SK-N-SH treated with all-trans-retinoic acid at 6 μM for 48 hours (cell line): Measurements from ENCODE around the gene CCDC187.

Experiments used
- ATAC-seq: fragments of 200-7000 bp; cut with Tn5 transposase; 3 replicates; pipeline ENCODE4 v1.9.1; 2020; ENCODE audit warnings: mild to moderate bottlenecking, moderate library complexity
- ARNTL ChIP-seq: fragments of 450-650 bp; formaldehyde crosslinking; IDR thresholded peaks from 2 replicates; pipeline ENCODE4 v1.5.0; 2020; ENCODE audit warnings: low read depth, mild to moderate bottlenecking, moderate library complexity, borderline replicate concordance
- BACH2 ChIP-seq: fragments of 250-450 bp; sonication (Bioruptor Pico); IDR thresholded peaks from 2 replicates; pipeline ENCODE4 v1.9.0; 2021; ENCODE audit warnings: mild to moderate bottlenecking, borderline replicate concordance
- CSDC2 ChIP-seq: fragments of 250-450 bp; sonication (Bioruptor Pico); IDR thresholded peaks from 2 replicates; pipeline ENCODE4 v1.5.0; 2020; ENCODE audit warnings: mild to moderate bottlenecking, moderate library complexity
- CSRNP3 ChIP-seq: fragments of 250-450 bp; sonication (Bioruptor Pico); IDR thresholded peaks from 2 replicates; pipeline ENCODE4 v1.5.1; 2021; ENCODE audit warnings: mild to moderate bottlenecking, moderate library complexity
- ESRRG ChIP-seq: fragments of 250-450 bp; sonication (Bioruptor Pico); IDR thresholded peaks from 2 replicates; pipeline ENCODE4 v1.6.1; 2021; ENCODE audit warnings: mild to moderate bottlenecking
- GLIS3 ChIP-seq: fragments of 250-450 bp; sonication (Bioruptor Pico); IDR thresholded peaks from 2 replicates; pipeline ENCODE4 v1.5.0; 2020; ENCODE audit warnings: mild to moderate bottlenecking, moderate library complexity
- ISL1 ChIP-seq: fragments of 250-450 bp; sonication (Bioruptor Pico); IDR thresholded peaks from 2 replicates; pipeline ENCODE4 v2.1.2; 2022; ENCODE audit warnings: mild to moderate bottlenecking, moderate library complexity
- OSR1 ChIP-seq: fragments of 250-450 bp; sonication (Bioruptor Pico); IDR thresholded peaks from 2 replicates; pipeline ENCODE4 v1.8.0; 2022; ENCODE audit warnings: moderate library complexity, mild to moderate bottlenecking, inconsistent platforms
- POU6F1 ChIP-seq: fragments of 250-450 bp; sonication (Bioruptor Pico); IDR thresholded peaks from 2 replicates; pipeline ENCODE4 v1.8.0; 2021; ENCODE audit warnings: low read depth, mild to moderate bottlenecking, moderate library complexity, borderline replicate concordance
- PPARA ChIP-seq: fragments of 250-450 bp; sonication (Bioruptor Pico); IDR thresholded peaks from 2 replicates; pipeline ENCODE4 v1.5.0; 2020; ENCODE audit warnings: mild to moderate bottlenecking, borderline replicate concordance
- SNAI2 ChIP-seq: fragments of 250-450 bp; sonication (Bioruptor Pico); IDR thresholded peaks from 2 replicates; pipeline ENCODE4 v1.5.0; 2020; ENCODE audit warnings: mild to moderate bottlenecking, moderate library complexity
- TCF4 ChIP-seq: fragments of 250-450 bp; sonication (Bioruptor Pico); IDR thresholded peaks from 2 replicates; pipeline ENCODE4 v1.8.0; 2021; ENCODE audit warnings: mild to moderate bottlenecking, moderate library complexity, borderline replicate concordance
- TOX ChIP-seq: fragments of 250-450 bp; sonication (Bioruptor Pico); IDR thresholded peaks from 2 replicates; pipeline ENCODE4 v1.8.0; 2021; ENCODE audit warnings: mild to moderate bottlenecking, moderate library complexity, borderline replicate concordance
- TSHZ2 ChIP-seq: fragments of 250-450 bp; sonication (Bioruptor Pico); IDR thresholded peaks from 2 replicates; pipeline ENCODE4 v1.5.0; 2020; ENCODE audit warnings: mild to moderate bottlenecking, moderate library complexity
- ZC3H10 ChIP-seq: fragments of 250-450 bp; sonication (Bioruptor Pico); IDR thresholded peaks from 2 replicates; pipeline ENCODE4 v1.5.1; 2021; ENCODE audit warnings: mild to moderate bottlenecking, moderate library complexity
- ZFP30 ChIP-seq: fragments of 450-650 bp; formaldehyde crosslinking; IDR thresholded peaks from 2 replicates; pipeline ENCODE4 v1.5.0; 2022; ENCODE audit warnings: mild to moderate bottlenecking, moderate library complexity
- ZNF565 ChIP-seq: fragments of 450-650 bp; formaldehyde crosslinking; conservative IDR thresholded peaks from 2 replicates; pipeline ENCODE4 v1.5.0; 2020; ENCODE audit warnings: low read depth, mild to moderate bottlenecking, moderate library complexity
- ZNF8 ChIP-seq: fragments of 450-650 bp; formaldehyde crosslinking; IDR thresholded peaks from 2 replicates; pipeline ENCODE4 v1.5.0; 2020; ENCODE audit warnings: mild to moderate bottlenecking, moderate library complexity
- TF ChIP-seq, protein P1 (sequence below): fragments of 250-450 bp; sonication (Bioruptor Pico); IDR thresholded peaks from 2 replicates; pipeline ENCODE4 v1.5.1; 2020; ENCODE audit warnings: low read depth, mild to moderate bottlenecking, moderate library complexity

The CCDC187 gene

GRCh38 chr9:136330406-136330990 lies 26.6 kb upstream of the CCDC187 start (continued):
- TF ChIP-seq CSRNP3 (CRISPR knock-in tag) (no peak), ZNF565 (CRISPR knock-in tag) (no peak), ESRRG (no peak)

GRCh38 chr9:136329636-136330405 lies 25.9 kb upstream of the CCDC187 start:
- no peak for ATAC-seq
- TF ChIP-seq ZFP30 (CRISPR knock-in tag) = no peak
- no peak for TF ChIP-seq OSR1 (CRISPR knock-in tag)
- TF ChIP-seq, all 23 proteins: peak for 0

GRCh38 chr9:136329211-136329627 lies 25.3 kb upstream of the CCDC187 start:
- no peak for ATAC-seq
- TF ChIP-seq PPARA (CRISPR knock-in tag) = no peak
- TF ChIP-seq GLIS3 (CRISPR knock-in tag) = no peak
- TF ChIP-seq CSDC2 (CRISPR knock-in tag) = no peak
- no peak for TF ChIP-seq TOX (CRISPR knock-in tag)
- no peak for TF ChIP-seq BACH2 (CRISPR knock-in tag)
- TF ChIP-seq, protein P1, sequence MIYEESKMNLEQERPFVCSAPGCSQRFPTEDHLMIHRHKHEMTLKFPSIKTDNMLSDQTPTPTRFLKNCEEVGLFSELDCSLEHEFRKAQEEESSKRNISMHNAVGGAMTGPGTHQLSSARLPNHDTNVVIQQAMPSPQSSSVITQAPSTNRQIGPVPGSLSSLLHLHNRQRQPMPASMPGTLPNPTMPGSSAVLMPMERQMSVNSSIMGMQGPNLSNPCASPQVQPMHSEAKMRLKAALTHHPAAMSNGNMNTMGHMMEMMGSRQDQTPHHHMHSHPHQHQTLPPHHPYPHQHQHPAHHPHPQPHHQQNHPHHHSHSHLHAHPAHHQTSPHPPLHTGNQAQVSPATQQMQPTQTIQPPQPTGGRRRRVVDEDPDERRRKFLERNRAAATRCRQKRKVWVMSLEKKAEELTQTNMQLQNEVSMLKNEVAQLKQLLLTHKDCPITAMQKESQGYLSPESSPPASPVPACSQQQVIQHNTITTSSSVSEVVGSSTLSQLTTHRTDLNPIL (CRISPR knock-in tag) = no peak
- no peak for TF ChIP-seq SNAI2 (CRISPR knock-in tag)
- TF ChIP-seq ZNF8 (CRISPR knock-in tag) = no peak
- no peak for TF ChIP-seq ESRRG
- no peak for TF ChIP-seq ARNTL
- TF ChIP-seq ISL1 (CRISPR knock-in tag) = no peak
- TF ChIP-seq POU6F1 = no peak
- no peak for TF ChIP-seq ZC3H10 (CRISPR knock-in tag)
- no peak for TF ChIP-seq TCF4 (CRISPR knock-in tag)
- TF ChIP-seq ZFP30 (CRISPR knock-in tag) = no peak
- TF ChIP-seq, all 23 proteins: peak for 0

GRCh38 chr9:136328622-136329041 lies 24.7 kb upstream of the CCDC187 start:
- peak; percentile 36 for ATAC-seq
- no peak for TF ChIP-seq POU6F1
- no peak for TF ChIP-seq TSHZ2 (CRISPR knock-in tag)
- no peak for TF ChIP-seq ARNTL
- TF ChIP-seq TCF4 (CRISPR knock-in tag) = no peak
- no peak for TF ChIP-seq SNAI2 (CRISPR knock-in tag)
- no peak for TF ChIP-seq CSDC2 (CRISPR knock-in tag)
- no peak for TF ChIP-seq OSR1 (CRISPR knock-in tag)
- no peak for TF ChIP-seq CSRNP3 (CRISPR knock-in tag)
